GM12878 (cell line): ENCODE data around the gene FUT6. TPM values are rescaled to one million over a fixed set of nuclear protein-coding genes. Genes with fewer than 3 reads are reported as not detected.

Source experiments
- TCF7 ChIP-seq: IDR thresholded peaks from 2 replicates; pipeline ENCODE4 v1.6.1; 2014; ENCODE audit warnings: antibody characterized with exemption, borderline replicate concordance
- ZNF274 ChIP-seq: IDR thresholded peaks from one replicate; pipeline ENCODE4 v1.8.0; 2011; ENCODE audit not compliant: insufficient read length, insufficient read depth
- polyA plus RNA-seq, 11 experiments: library from polyadenylated mRNA; depleted of rRNA in 4 of 11; unstranded in 6 of 11; stranded (reverse) in 5 of 11; fragments of >200 nt; fragmentation: Nextera tagmentation in 4 of 11; fragmentation: Illumina TruSeq in 1 of 11; extraction: Ambion mirVana in 4 of 11; extraction: Trizol in 1 of 11; gene quantifications; 1 replicate in 1 of 11; 2 replicates in 10 of 11; pipeline versions ENCODE4 v1.2.1 to v1.2.3, GENCODE V29; 2011 to 2016; ENCODE audit warnings: inconsistent platforms in 2 of 11, missing spikeins in 2 of 11, low read depth in 1 of 11
- total RNA-seq, 4 experiments: library from RNA; depleted of rRNA in 3 of 4; stranded (reverse); fragments of >200 nt in 3 of 4; fragmentation: Illumina TruSeq in 1 of 4; extraction: Trizol in 1 of 4; gene quantifications; 2 replicates each; pipeline versions ENCODE4 v1.2.1 to v1.2.3, GENCODE V29; 2013 to 2021
- TF ChIP-seq, protein P1 (sequence below): fragments of 450-650 bp; formaldehyde crosslinking; IDR thresholded peaks from 2 replicates; pipeline ENCODE4 v1.4.0; 2022; ENCODE audit warnings: mild to moderate bottlenecking, moderate library complexity
- TF ChIP-seq, protein P2 (sequence below): fragments of 450-650 bp; IDR thresholded peaks from 2 replicates; pipeline ENCODE4 v1.6.1; 2017; ENCODE audit warnings: borderline replicate concordance
- TF ChIP-seq, protein P3 (sequence below), 3 experiments: IDR thresholded peaks in 2 of 3; conservative IDR thresholded peaks in 1 of 3; 2 replicates each; pipeline ENCODE4 v1.5.1; 2011; ENCODE audit warnings: low read depth in 3 of 3, low read length in 3 of 3, mild to moderate bottlenecking in 3 of 3, control low read depth in 2 of 3, moderate library complexity in 2 of 3, inconsistent platforms in 1 of 3, mixed read lengths in 1 of 3; ENCODE audit not compliant: control insufficient read depth in 2 of 3, insufficient read depth in 1 of 3; ENCODE audit errors: extremely low read depth in 1 of 3
- TF ChIP-seq, protein P4 (sequence below): IDR thresholded peaks from 2 replicates; pipeline ENCODE4 v1.6.1; 2012; ENCODE audit warnings: low read depth, low read length, improper control_type of control experiment
- TF ChIP-seq, protein P5 (sequence below): IDR thresholded peaks from 2 replicates; pipeline ENCODE4 v1.6.1; 2012; ENCODE audit warnings: improper control_type of control experiment, low read depth, low read length; ENCODE audit not compliant: insufficient replicate concordance

FUT6 gene
- total and polyA plus RNA-seq, 10 of the 15 experiments (the other 5 are each of a cell fraction or from before 2014, with no cell fraction given): not detected

DNA sequence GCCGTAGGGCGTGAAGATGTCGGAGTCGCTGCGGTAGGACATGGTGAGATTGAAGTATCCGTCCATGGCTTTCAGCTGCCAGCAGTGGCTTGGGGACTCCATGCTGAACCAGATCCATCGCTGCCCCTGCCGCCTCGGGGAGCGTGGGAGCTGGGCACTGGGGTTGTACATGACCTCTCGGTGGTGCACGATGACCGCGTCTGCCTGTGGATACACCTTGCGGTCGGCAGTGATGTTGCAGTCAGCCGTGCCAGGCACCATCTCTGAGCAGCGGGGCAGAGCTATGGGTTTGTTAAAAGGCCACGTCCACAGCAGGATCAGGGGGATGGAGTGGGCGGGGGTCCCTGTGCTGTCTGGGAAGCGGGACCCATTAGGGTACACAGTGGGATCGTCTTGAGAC lies 7.4 kb downstream of the FUT6 start (continued):
- TF ChIP-seq, protein P1, sequence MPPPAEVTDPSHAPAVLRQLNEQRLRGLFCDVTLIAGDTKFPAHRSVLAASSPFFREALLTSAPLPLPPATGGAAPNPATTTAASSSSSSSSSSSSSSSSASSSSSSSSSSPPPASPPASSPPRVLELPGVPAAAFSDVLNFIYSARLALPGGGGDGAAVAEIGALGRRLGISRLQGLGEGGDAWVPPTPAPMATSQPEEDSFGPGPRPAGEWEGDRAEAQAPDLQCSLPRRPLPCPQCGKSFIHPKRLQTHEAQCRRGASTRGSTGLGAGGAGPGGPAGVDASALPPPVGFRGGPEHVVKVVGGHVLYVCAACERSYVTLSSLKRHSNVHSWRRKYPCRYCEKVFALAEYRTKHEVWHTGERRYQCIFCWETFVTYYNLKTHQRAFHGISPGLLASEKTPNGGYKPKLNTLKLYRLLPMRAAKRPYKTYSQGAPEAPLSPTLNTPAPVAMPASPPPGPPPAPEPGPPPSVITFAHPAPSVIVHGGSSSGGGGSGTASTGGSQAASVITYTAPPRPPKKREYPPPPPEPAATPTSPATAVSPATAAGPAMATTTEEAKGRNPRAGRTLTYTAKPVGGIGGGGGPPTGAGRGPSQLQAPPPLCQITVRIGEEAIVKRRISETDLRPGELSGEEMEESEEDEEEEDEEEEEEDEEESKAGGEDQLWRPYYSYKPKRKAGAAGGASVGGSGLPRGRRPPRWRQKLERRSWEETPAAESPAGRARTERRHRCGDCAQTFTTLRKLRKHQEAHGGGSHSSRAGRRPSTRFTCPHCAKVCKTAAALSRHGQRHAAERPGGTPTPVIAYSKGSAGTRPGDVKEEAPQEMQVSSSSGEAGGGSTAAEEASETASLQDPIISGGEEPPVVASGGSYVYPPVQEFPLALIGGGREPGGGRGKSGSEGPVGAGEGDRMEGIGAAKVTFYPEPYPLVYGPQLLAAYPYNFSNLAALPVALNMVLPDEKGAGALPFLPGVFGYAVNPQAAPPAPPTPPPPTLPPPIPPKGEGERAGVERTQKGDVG (CRISPR knock-in tag): no peak
- TF ChIP-seq, protein P2, sequence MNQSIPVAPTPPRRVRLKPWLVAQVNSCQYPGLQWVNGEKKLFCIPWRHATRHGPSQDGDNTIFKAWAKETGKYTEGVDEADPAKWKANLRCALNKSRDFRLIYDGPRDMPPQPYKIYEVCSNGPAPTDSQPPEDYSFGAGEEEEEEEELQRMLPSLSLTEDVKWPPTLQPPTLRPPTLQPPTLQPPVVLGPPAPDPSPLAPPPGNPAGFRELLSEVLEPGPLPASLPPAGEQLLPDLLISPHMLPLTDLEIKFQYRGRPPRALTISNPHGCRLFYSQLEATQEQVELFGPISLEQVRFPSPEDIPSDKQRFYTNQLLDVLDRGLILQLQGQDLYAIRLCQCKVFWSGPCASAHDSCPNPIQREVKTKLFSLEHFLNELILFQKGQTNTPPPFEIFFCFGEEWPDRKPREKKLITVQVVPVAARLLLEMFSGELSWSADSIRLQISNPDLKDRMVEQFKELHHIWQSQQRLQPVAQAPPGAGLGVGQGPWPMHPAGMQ: no peak
- TF ChIP-seq ZNF274 (no peak), TCF7 (no peak)
- TF ChIP-seq, protein P3, sequence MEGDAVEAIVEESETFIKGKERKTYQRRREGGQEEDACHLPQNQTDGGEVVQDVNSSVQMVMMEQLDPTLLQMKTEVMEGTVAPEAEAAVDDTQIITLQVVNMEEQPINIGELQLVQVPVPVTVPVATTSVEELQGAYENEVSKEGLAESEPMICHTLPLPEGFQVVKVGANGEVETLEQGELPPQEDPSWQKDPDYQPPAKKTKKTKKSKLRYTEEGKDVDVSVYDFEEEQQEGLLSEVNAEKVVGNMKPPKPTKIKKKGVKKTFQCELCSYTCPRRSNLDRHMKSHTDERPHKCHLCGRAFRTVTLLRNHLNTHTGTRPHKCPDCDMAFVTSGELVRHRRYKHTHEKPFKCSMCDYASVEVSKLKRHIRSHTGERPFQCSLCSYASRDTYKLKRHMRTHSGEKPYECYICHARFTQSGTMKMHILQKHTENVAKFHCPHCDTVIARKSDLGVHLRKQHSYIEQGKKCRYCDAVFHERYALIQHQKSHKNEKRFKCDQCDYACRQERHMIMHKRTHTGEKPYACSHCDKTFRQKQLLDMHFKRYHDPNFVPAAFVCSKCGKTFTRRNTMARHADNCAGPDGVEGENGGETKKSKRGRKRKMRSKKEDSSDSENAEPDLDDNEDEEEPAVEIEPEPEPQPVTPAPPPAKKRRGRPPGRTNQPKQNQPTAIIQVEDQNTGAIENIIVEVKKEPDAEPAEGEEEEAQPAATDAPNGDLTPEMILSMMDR (IDR thresholded peaks at IDR 0.05 in 2 of 3, conservative IDR thresholded peaks at IDR 0.05 in 1 of 3; ENCODE audit: control insufficient read depth in 2 of 3, extremely low read depth in 1 of 3, insufficient read depth in 1 of 3, low read depth in 3 of 3, low read length in 3 of 3): no peak
- TF ChIP-seq, protein P4, sequence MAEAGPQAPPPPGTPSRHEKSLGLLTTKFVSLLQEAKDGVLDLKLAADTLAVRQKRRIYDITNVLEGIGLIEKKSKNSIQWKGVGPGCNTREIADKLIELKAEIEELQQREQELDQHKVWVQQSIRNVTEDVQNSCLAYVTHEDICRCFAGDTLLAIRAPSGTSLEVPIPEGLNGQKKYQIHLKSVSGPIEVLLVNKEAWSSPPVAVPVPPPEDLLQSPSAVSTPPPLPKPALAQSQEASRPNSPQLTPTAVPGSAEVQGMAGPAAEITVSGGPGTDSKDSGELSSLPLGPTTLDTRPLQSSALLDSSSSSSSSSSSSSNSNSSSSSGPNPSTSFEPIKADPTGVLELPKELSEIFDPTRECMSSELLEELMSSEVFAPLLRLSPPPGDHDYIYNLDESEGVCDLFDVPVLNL: no peak
- TF ChIP-seq, protein P5, sequence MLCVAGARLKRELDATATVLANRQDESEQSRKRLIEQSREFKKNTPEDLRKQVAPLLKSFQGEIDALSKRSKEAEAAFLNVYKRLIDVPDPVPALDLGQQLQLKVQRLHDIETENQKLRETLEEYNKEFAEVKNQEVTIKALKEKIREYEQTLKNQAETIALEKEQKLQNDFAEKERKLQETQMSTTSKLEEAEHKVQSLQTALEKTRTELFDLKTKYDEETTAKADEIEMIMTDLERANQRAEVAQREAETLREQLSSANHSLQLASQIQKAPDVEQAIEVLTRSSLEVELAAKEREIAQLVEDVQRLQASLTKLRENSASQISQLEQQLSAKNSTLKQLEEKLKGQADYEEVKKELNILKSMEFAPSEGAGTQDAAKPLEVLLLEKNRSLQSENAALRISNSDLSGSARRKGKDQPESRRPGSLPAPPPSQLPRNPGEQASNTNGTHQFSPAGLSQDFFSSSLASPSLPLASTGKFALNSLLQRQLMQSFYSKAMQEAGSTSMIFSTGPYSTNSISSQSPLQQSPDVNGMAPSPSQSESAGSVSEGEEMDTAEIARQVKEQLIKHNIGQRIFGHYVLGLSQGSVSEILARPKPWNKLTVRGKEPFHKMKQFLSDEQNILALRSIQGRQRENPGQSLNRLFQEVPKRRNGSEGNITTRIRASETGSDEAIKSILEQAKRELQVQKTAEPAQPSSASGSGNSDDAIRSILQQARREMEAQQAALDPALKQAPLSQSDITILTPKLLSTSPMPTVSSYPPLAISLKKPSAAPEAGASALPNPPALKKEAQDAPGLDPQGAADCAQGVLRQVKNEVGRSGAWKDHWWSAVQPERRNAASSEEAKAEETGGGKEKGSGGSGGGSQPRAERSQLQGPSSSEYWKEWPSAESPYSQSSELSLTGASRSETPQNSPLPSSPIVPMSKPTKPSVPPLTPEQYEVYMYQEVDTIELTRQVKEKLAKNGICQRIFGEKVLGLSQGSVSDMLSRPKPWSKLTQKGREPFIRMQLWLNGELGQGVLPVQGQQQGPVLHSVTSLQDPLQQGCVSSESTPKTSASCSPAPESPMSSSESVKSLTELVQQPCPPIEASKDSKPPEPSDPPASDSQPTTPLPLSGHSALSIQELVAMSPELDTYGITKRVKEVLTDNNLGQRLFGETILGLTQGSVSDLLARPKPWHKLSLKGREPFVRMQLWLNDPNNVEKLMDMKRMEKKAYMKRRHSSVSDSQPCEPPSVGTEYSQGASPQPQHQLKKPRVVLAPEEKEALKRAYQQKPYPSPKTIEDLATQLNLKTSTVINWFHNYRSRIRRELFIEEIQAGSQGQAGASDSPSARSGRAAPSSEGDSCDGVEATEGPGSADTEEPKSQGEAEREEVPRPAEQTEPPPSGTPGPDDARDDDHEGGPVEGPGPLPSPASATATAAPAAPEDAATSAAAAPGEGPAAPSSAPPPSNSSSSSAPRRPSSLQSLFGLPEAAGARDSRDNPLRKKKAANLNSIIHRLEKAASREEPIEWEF: no peak
